GM23248 (cell line): ENCODE measurements around the gene SPTLC2.

Experiments
- EZH2 ChIP-seq: fragments of 200-600 bp; sonication (generic); IDR thresholded peaks from 2 replicates; pipeline ENCODE4 v1.6.1; 2018; ENCODE audit warnings: antibody characterized with exemption, mild to moderate bottlenecking; ENCODE audit not compliant: insufficient read depth, poor library complexity, severe bottlenecking
- EZH2phosphoT487 ChIP-seq: fragments of 200-600 bp; sonication (generic); IDR thresholded peaks from 2 replicates; pipeline ENCODE4 v1.6.1; 2018; ENCODE audit warnings: antibody characterized with exemption, moderate library complexity, mild to moderate bottlenecking, low read depth; ENCODE audit not compliant: insufficient read depth

- TF ChIP-seq EZH2 (no peak), EZH2phosphoT487 (no peak)
Measured at GRCh38 chr14:77646907-77647306, 30.5 kb upstream of the SPTLC2 start.
